GM19328 (cell line): ENCODE measurements around the gene RPS17.
A peak's percentile ranks its signal among the peaks of the same experiment; 100 is the strongest.

ENCODE experiments used
- ATAC-seq: cut with Tn5 transposase; IDR thresholded peaks from one replicate; pipeline ENCODE4 v1.9.1; 2021; ENCODE audit warnings: mild to moderate bottlenecking, moderate library complexity; ENCODE audit not compliant: unreplicated experiment

RPS17 gene

GRCh38 chr15:82540055-82540983 is at the start of gene RPS17:
Gene RPS17 (minus strand): TSS chr15:82540457. CDS start chr15:82540428, 29 bp downstream.
- peak; percentile 90 for ATAC-seq

- no peak for ATAC-seq
These were observed 47.5 kb upstream of the RPS17 start for GRCh38 chr15:82587805-82588204.

GRCh38 chr15:82585072-82585471 is 44.8 kb upstream of the RPS17 start:
- ATAC-seq: no peak

GRCh38 chr15:82580713-82581112 is 40.5 kb upstream of the RPS17 start:
- ATAC-seq: no peak

GRCh38 chr15:82575335-82575734 is 35.1 kb upstream of the RPS17 start:
- ATAC-seq: no peak

GRCh38 chr15:82572986-82573385 is 32.7 kb upstream of the RPS17 start:
- no peak for ATAC-seq

- ATAC-seq: no peak
These were observed 32.1 kb upstream of the RPS17 start for GRCh38 chr15:82572311-82572710.

GRCh38 chr15:82571722-82572222 is 31.5 kb upstream of the RPS17 start:
- no peak for ATAC-seq

GRCh38 chr15:82570721-82571508 is 30.7 kb upstream of the RPS17 start:
- ATAC-seq: no peak

GRCh38 chr15:82569834-82570233 is 29.6 kb upstream of the RPS17 start:
- ATAC-seq: no peak

- no peak for ATAC-seq
These were observed 28.7 kb upstream of the RPS17 start for GRCh38 chr15:82568986-82569385.

GRCh38 chr15:82567661-82568060 is 27.4 kb upstream of the RPS17 start:
- no peak for ATAC-seq

GRCh38 chr15:82566690-82567089 is 26.4 kb upstream of the RPS17 start:
- ATAC-seq: no peak

- ATAC-seq: no peak
These were observed 18.2 kb upstream of the RPS17 start for GRCh38 chr15:82558502-82558901.

- no peak for ATAC-seq
These were observed 16.2 kb upstream of the RPS17 start for GRCh38 chr15:82556315-82557035.

GRCh38 chr15:82554849-82555248 is 14.6 kb upstream of the RPS17 start:
- ATAC-seq: no peak

GRCh38 chr15:82554351-82554750 is 14.1 kb upstream of the RPS17 start:
- no peak for ATAC-seq

- no peak for ATAC-seq
These were observed 13.6 kb upstream of the RPS17 start for GRCh38 chr15:82553846-82554245.

GRCh38 chr15:82552861-82553260 is 12.6 kb upstream of the RPS17 start:
- ATAC-seq: no peak

- ATAC-seq: no peak
These were observed 11.5 kb upstream of the RPS17 start for GRCh38 chr15:82551646-82552247.
